Measurements from ENCODE around the gene SLC22A23. TPM values are rescaled to one million over a fixed set of nuclear protein-coding genes. Genes with fewer than 3 reads are reported as not detected.

SLC22A23 gene
- total RNA-seq, 2 donors from 2014 or later = 53.1 to 129 TPM

- Histone ChIP-seq H3K36me3 (no peaks in the 10 kb centered on the region), H3K27ac (no peak overlapping the region), H3K27me3 (replicated peaks; ENCODE audit: insufficient read depth) (no peaks in the 10 kb centered on the region), H3K4me3 (no peak overlapping the region), H3K9me3 (no peaks in the 10 kb centered on the region), H3K4me1 (replicated peaks) (no peaks in the 10 kb centered on the region)
- 69% methylated on average over 1 of the region's 1 CpG for WGBS
- no peak for DNase-seq (ENCODE audit: low spot score)
- intact Hi-C loops (cut with DNase I) = no loop called here
- TF ChIP-seq CTCF (IDR thresholded peaks at IDR 0.05) (no peak), POLR2A (IDR thresholded peaks at IDR 0.05) (no peak), POLR2AphosphoS5 (IDR thresholded peaks at IDR 0.05) (no peak)
These were observed 3.4 kb upstream of the SLC22A23 start for GRCh38 chr6:3460253-3460652.

GRCh38 chr6:3458706-3459421 lies 2.0 kb upstream of the SLC22A23 start:
- H3K4me1 ChIP-seq (replicated peaks) = no peaks in the 10 kb centered on the region
- 73% methylated on average over 6 of the region's 6 CpGs for WGBS
- no peak overlapping the region for H3K4me3 ChIP-seq
- intact Hi-C loops (cut with DNase I) = loop anchor here (5.0 to 10.0 kb wide), 3 partner anchors 102 to 276 kb away; no protein-coding TSS in a partner anchor
- no peaks in the 10 kb centered on the region for H3K9me3 ChIP-seq
- no peak for TF ChIP-seq POLR2AphosphoS5 (IDR thresholded peaks at IDR 0.05)
- H3K27ac ChIP-seq = no peak overlapping the region
- H3K27me3 ChIP-seq (replicated peaks; ENCODE audit: insufficient read depth) = no peaks in the 10 kb centered on the region
- H3K36me3 ChIP-seq = no peaks in the 10 kb centered on the region
- no peak for DNase-seq (ENCODE audit: low spot score)

GRCh38 chr6:3457710-3458602 lies 1.1 kb upstream of the SLC22A23 start:
- Histone ChIP-seq H3K27ac (peak overlapping the region; percentile 84 to 88), H3K9me3 (no peaks in the 10 kb centered on the region), H3K36me3 (no peaks in the 10 kb centered on the region), H3K4me3 (peak overlapping the region; percentile 68), H3K27me3 (replicated peaks; ENCODE audit: insufficient read depth) (no peaks in the 10 kb centered on the region), H3K4me1 (replicated peaks) (no peaks in the 10 kb centered on the region)
- TF ChIP-seq POLR2A (IDR thresholded peaks at IDR 0.05) = no peak
- TF ChIP-seq POLR2AphosphoS5 (IDR thresholded peaks at IDR 0.05) = peak; percentile 79
- no peak for TF ChIP-seq CTCF (IDR thresholded peaks at IDR 0.05)
- DNase-seq (ENCODE audit: low spot score) = peak; percentile 77
- intact Hi-C loops (cut with DNase I) = loop anchor here (5.0 to 10.0 kb wide), 3 partner anchors 101 to 277 kb away; no protein-coding TSS in a partner anchor
- 25% methylated on average over 29 of the region's 29 CpGs for WGBS

GRCh38 chr6:3456395-3456897 lies 404 bp downstream of the SLC22A23 start:
- H3K27me3 ChIP-seq (replicated peaks; ENCODE audit: insufficient read depth) = no peaks in the 10 kb centered on the region
- intact Hi-C loops (cut with DNase I) = loop anchor here (5.0 to 10.0 kb wide), 3 partner anchors 99 to 278 kb away; no protein-coding TSS in a partner anchor
- peak overlapping the region; percentile 63 to 84 for H3K27ac ChIP-seq
- no peaks in the 10 kb centered on the region for H3K36me3 ChIP-seq
- WGBS = under 1% methylated on average over 16 of the region's 89 CpGs
- DNase-seq (ENCODE audit: low spot score) = no peak
- H3K9me3 ChIP-seq = no peaks in the 10 kb centered on the region
- no peak for TF ChIP-seq POLR2AphosphoS5 (IDR thresholded peaks at IDR 0.05)
- no peak for TF ChIP-seq POLR2A (IDR thresholded peaks at IDR 0.05)
- TF ChIP-seq CTCF (IDR thresholded peaks at IDR 0.05) = no peak
- peak overlapping the region; percentile 68 for H3K4me3 ChIP-seq
- H3K4me1 ChIP-seq (replicated peaks) = no peaks in the 10 kb centered on the region
